Urinary bladder (tissue), 4 donors: Measurements from ENCODE around the gene NLGN1. TPM values are rescaled to one million over a fixed set of nuclear protein-coding genes. Genes with fewer than 3 reads are reported as not detected.

Source experiments
- DNase-seq: peaks from one replicate; pipeline ENCODE4 v3.0.0-alpha.2; 2015; ENCODE audit errors: extremely low spot score
- H3K27ac ChIP-seq: one replicate; pipeline ENCODE4 v1.5.1; 2013; ENCODE audit warnings: low read depth, mild to moderate bottlenecking, moderate library complexity
- H3K36me3 ChIP-seq: one replicate; pipeline ENCODE4 v1.6.1; 2013; ENCODE audit warnings: mild to moderate bottlenecking, moderate library complexity; ENCODE audit not compliant: insufficient read depth
- H3K4me1 ChIP-seq: one replicate; pipeline ENCODE4 v1.6.1; 2013; ENCODE audit warnings: mild to moderate bottlenecking, moderate library complexity; ENCODE audit not compliant: insufficient read depth
- H3K4me3 ChIP-seq: one replicate; pipeline ENCODE4 v1.5.1; 2013; ENCODE audit warnings: low read depth, low read length
- WGBS: extraction: QIAGEN DNeasy Blood & Tissue Kit; methylation state at CpG from one replicate; pipeline ENCODE4 v1.1.7; 2013; 5-methylcytosine and 5-hydroxymethylcytosine counted together
- polyA plus RNA-seq: library from polyadenylated mRNA; stranded (reverse); fragments of 200-250 nt; gene quantifications from one replicate; pipeline ENCODE4 v1.2.3, GENCODE V29; 2013
- total RNA-seq: library from RNA; depleted of rRNA; stranded (reverse); fragments of >200 nt; gene quantifications from one replicate; pipeline ENCODE4 v1.2.3, GENCODE V29; 2014
- donor health status: healthy with polysubstance abuse.
- donor health status: healthy.

The NLGN1 gene
- total and polyA plus RNA-seq, 2 donors: 8.4 to 51.8 TPM

DNA sequence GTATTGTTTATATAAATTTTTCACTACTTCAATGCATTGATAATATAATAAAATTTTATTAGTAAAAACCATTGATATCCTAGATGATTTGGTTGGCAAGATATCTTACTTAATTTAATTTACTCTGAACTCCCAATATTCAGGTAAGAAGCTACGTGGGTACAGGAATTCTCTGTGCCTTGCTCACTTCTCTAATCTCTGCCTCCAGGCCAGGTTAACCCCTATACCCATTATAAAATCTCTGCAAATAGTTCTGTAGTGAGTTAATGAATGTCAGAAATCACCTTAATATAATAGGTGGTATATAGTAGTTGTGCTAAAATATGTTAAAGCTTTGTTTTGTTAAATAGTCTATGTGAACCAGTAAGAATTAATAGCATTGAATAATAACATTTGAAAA, 465.2 kb downstream of the NLGN1 start:
- Histone ChIP-seq H3K36me3 (no peaks in the 10 kb centered on the region), H3K4me3 (no peak overlapping the region), H3K27ac (no peak overlapping the region), H3K4me1 (no peaks in the 10 kb centered on the region)
- 97% methylated on average over 1 of the region's 1 CpG for WGBS
- no peak for DNase-seq

- Histone ChIP-seq H3K4me1 (no peaks in the 10 kb centered on the region), H3K36me3 (no peaks in the 10 kb centered on the region), H3K27ac (no peak overlapping the region), H3K4me3 (no peak overlapping the region)
- no peak for DNase-seq
- WGBS: 93% methylated on average over 2 of the region's 2 CpGs
Observed at GRCh38 chr3:173863551-173863950, 466.0 kb downstream of the NLGN1 start.

- H3K27ac ChIP-seq: no peak overlapping the region
- no peaks in the 10 kb centered on the region for H3K4me1 ChIP-seq
- no peak overlapping the region for H3K4me3 ChIP-seq
- WGBS: 82% methylated on average over 7 of the region's 7 CpGs
- H3K36me3 ChIP-seq: no peaks in the 10 kb centered on the region
- no peak for DNase-seq
Observed at GRCh38 chr3:173865900-173866498, 468.5 kb downstream of the NLGN1 start.

GRCh38 chr3:173869766-173870165, 472.2 kb downstream of the NLGN1 start:
- Histone ChIP-seq H3K36me3 (no peaks in the 10 kb centered on the region), H3K4me1 (no peaks in the 10 kb centered on the region), H3K27ac (no peak overlapping the region), H3K4me3 (no peak overlapping the region)
- 84% methylated on average over 3 of the region's 3 CpGs for WGBS
- DNase-seq: no peak

DNA sequence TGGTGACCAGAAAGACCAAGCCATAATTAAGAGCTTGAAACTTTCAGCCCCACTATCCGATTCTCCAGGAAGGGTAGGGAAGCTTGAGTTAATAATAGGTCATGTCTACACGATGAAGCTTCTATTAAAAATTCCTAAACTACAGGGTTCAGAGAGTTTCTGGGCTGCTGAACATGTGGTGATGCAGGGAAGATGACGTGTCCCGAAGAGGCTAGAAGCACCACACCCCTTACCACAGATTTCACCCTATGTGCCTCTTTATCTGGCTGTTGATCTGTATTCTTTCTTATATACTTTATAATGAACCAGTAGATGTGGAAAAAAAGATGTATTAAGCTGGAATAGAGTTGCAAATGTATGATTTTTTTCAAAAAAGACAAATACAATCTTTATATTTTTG, 473.4 kb downstream of the NLGN1 start:
- no peaks in the 10 kb centered on the region for H3K36me3 ChIP-seq
- H3K4me1 ChIP-seq: no peaks in the 10 kb centered on the region
- no peak overlapping the region for H3K27ac ChIP-seq
- no peak overlapping the region for H3K4me3 ChIP-seq
- no peak for DNase-seq
- WGBS: 92% methylated on average over 4 of the region's 4 CpGs

DNA sequence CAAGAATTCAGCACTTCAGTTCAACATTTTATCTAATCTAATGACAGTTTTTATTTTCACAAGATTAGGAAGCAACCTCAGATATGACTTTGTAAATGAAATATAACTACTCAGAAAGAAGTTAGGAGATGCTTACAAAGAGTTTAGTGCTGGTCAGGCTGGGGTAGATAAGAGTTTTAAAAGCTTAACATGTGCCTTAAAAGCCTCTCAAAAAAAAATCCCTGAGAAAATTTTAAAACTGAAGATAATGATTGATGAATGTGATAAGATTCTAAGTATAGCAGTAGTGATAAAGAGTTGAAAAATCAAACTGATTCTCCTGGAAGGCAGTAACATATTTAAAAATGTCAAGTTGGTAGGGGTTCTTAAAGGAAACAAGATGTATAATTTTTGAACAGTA, 478.2 kb downstream of the NLGN1 start:
- H3K27ac ChIP-seq: no peak overlapping the region
- no peak overlapping the region for H3K4me3 ChIP-seq
- H3K4me1 ChIP-seq: no peaks in the 10 kb centered on the region
- no peak for DNase-seq
- no peaks in the 10 kb centered on the region for H3K36me3 ChIP-seq

DNA sequence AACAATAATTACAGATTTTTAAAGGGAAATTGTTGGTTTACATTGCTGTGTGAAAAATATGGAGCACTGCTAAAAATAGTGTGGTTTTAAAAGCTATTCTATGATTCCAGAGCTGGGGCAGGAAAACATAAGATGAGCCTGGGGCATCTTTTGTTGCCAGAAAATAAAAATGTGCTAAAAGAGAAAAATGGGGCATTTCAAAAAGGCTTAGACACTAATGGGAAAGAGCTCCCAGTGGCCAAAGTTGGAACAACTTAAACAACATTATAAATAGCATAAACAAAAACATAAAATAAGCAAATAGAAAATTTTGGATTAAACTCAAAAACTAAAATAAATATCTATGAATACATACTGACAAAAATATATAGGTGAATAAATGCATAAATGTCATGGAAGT, 478.9 kb downstream of the NLGN1 start:
- no peak for DNase-seq
- H3K4me1 ChIP-seq: no peaks in the 10 kb centered on the region
- H3K36me3 ChIP-seq: no peaks in the 10 kb centered on the region
- no peak overlapping the region for H3K4me3 ChIP-seq
- H3K27ac ChIP-seq: no peak overlapping the region

GRCh38 chr3:173887888-173888287, 490.3 kb downstream of the NLGN1 start:
- H3K4me1 ChIP-seq: no peaks in the 10 kb centered on the region
- no peak for DNase-seq
- H3K4me3 ChIP-seq: no peak overlapping the region
- H3K36me3 ChIP-seq: no peaks in the 10 kb centered on the region
- no peak overlapping the region for H3K27ac ChIP-seq

GRCh38 chr3:173889596-173889995, 492.1 kb downstream of the NLGN1 start:
- no peak overlapping the region for H3K4me3 ChIP-seq
- H3K4me1 ChIP-seq: no peaks in the 10 kb centered on the region
- DNase-seq: no peak
- no peaks in the 10 kb centered on the region for H3K36me3 ChIP-seq
- H3K27ac ChIP-seq: no peak overlapping the region
- WGBS: 32% methylated on average over 4 of the region's 4 CpGs

- no peak for DNase-seq
Observed at GRCh38 chr3:173890091-173890490, 492.5 kb downstream of the NLGN1 start.

DNA sequence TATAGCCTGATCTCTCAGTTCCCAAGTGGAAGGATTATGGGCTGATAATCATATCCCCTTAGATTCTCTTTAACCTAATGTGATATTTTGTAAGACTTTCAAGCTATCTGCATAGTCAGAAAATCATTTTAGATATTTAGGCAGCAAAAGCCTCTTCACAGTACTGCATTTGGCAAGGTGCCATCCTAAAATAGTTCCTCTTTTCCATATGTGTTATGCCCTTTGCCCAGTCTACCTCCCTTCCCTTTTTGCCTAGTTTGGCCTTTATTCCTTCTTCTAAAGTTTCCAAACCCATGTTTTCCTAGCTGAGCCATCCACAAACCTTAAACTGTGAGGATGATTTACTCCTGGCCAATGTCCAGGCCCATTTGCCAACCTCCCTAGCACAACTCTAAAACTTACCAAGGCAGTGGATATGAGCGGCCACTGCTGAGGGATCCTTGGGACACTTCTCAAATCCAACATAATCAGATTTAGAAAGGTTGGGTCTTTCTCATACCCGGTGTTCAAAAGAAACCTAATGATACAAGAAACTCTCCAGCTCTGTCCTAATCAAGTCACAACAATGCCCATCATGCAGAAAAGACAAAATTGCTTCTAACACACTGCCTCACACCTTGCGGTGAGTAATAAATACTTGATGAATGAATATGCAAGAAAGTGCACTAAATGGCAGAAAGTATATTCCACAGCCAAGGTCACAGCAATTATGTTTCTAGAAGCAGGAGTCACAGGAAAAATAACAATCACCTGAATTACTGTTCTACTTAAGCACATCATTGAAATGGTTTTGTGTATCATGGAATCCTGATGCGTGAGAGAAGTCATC, 493.9 kb downstream of the NLGN1 start:
- DNase-seq: no peak
- Histone ChIP-seq H3K27ac (no peak overlapping the region), H3K36me3 (no peaks in the 10 kb centered on the region), H3K4me3 (no peak overlapping the region), H3K4me1 (no peaks in the 10 kb centered on the region)
- WGBS: 96% methylated on average over 4 of the region's 4 CpGs

More at GRCh38 chr3:173890091-173890490, 492.5 kb downstream of the NLGN1 start:
- WGBS: 77% methylated on average over 4 of the region's 4 CpGs
- no peaks in the 10 kb centered on the region for H3K4me1 ChIP-seq
- no peak overlapping the region for H3K27ac ChIP-seq
- no peaks in the 10 kb centered on the region for H3K36me3 ChIP-seq
- H3K4me3 ChIP-seq: no peak overlapping the region

DNA sequence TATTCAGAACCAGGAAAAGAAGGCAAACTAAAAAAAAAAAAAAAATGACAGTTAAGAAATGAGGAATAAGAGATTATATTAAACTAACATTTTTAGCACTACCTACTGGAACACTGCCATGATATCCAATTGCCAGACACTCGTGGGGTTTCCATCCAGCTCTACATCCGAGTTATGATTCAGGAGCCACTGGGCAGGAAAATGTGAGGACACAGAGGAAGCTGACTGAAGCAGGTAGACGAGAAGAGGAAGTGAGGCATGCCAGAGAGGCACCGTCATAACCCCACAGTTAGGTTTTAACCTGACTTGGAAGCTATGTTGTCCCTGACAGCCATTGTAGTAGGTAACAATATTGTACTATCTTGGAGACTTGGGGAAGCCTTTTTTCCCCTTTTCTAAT, 495.0 kb downstream of the NLGN1 start:
- WGBS: 71% methylated on average over 4 of the region's 4 CpGs
- no peak for DNase-seq
- H3K36me3 ChIP-seq: no peaks in the 10 kb centered on the region
- no peaks in the 10 kb centered on the region for H3K4me1 ChIP-seq
- no peak overlapping the region for H3K27ac ChIP-seq
- no peak overlapping the region for H3K4me3 ChIP-seq

GRCh38 chr3:173893066-173893465, 495.5 kb downstream of the NLGN1 start:
- H3K4me3 ChIP-seq: no peak overlapping the region
- no peaks in the 10 kb centered on the region for H3K36me3 ChIP-seq
- no peaks in the 10 kb centered on the region for H3K4me1 ChIP-seq
- 91% methylated on average over 4 of the region's 4 CpGs for WGBS
- no peak overlapping the region for H3K27ac ChIP-seq
- DNase-seq: no peak

DNA sequence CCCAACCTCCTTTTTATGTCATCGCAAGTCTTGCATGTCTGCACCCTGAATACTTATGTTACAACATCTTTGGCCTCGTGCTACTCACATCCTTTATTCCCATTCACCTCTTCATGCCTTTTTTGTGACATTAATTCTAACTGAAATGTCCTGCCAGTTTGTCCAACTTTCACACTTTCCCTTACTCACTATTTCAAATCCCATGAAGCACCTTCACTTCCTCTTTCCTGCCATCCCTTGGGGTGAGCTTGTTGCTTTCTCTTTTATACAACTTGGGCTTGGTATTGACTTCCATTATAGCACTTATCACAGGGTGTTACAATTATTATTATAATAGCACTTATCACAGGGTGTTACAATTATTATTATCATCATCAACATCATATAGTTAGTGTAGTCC, 496.3 kb downstream of the NLGN1 start:
- H3K36me3 ChIP-seq: no peaks in the 10 kb centered on the region
- no peak overlapping the region for H3K4me3 ChIP-seq
- no peak overlapping the region for H3K27ac ChIP-seq
- 96% methylated on average over 2 of the region's 2 CpGs for WGBS
- DNase-seq: no peak
- no peaks in the 10 kb centered on the region for H3K4me1 ChIP-seq
